GDM1 (cell line): ENCODE results near the gene CHCHD1.
"Not testable (repeated sequence)": the region's sequence is repeated elsewhere in the genome, so short reads cannot be mapped to it uniquely, and the experiment has no call there.

Experiments
- DNase-seq: peaks from one replicate; lab custom pipeline; 2025; lab: John Stamatoyannopoulos, UW

The CHCHD1 gene

DNA sequence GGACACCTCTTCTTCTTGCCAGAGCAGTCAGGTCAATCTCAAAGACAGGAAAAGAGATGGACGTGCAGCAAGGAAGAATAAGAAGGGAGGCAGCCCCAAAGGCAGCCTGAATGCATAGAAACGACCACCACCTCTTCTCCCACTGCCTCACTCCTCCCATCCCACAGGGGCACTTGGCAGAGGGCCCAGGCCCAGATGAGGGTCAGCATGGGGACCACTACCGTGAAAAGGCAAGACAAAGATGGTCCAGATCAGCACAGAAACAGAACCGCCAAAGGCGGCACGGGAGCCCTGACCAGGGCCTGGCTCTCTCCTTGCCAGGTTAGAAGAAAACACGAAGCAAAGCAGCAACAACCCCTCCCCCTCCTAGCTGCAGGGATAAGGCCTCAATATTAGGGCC, 31.5 kb downstream of the CHCHD1 start:
- DNase-seq: no peak

DNA sequence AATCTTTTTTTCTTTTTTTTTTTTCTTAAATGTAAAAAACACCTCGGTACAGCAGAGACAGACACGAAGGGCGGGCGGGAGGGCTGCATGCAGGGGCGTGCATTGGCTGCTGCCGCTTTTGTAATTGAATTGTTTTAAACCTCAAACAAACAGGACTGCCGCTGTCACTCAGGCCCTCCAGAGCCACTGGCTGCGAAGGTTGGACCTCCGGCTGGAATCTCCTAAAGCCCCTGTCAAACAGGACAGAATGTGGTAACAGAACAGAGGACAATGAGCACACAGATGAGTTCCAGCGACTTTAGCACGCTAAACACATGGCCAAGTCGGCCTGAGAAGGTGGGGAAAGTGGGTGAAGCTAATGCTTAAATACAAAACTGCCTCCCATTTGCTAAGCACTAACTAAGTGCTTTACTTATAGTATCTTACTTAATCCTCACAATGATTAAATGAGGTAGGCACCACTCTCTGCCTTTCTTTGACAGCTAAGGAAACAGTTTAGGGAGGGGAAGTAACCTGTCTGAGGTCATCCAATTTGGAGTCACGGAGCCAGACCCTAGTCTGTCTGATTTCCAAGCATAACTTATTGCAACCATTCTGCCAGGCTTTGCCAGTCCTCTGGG, 32.5 kb downstream of the CHCHD1 start:
- no peak for DNase-seq

- DNase-seq: no peak
These were observed 33.3 kb downstream of the CHCHD1 start for GRCh38 chr10:73814896-73815718.

GRCh38 chr10:73815719-73816030, 33.8 kb downstream of the CHCHD1 start:
- DNase-seq: no peak

- DNase-seq: no peak
These were observed 35.3 kb downstream of the CHCHD1 start for GRCh38 chr10:73816917-73817729.

DNA sequence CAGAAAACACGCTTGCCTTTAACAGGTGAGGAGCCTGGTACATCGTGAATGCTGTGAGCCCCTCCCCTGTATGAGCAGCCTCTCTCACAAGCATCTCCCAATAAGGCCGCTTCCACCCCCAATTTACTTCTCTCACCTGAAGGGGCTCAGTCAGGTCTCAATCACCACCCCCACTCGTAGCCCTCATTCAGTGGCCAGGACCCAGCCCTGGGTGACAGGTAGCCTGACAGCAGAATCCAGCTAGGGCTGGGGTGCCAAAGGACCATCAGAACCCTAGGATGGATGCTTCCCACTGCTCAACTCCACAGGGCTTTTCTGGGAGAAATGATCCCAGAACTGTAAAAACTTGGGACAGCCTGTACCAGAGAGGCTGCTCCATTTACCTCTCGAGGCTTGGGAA, 36.0 kb downstream of the CHCHD1 start:
- DNase-seq: no peak

DNA sequence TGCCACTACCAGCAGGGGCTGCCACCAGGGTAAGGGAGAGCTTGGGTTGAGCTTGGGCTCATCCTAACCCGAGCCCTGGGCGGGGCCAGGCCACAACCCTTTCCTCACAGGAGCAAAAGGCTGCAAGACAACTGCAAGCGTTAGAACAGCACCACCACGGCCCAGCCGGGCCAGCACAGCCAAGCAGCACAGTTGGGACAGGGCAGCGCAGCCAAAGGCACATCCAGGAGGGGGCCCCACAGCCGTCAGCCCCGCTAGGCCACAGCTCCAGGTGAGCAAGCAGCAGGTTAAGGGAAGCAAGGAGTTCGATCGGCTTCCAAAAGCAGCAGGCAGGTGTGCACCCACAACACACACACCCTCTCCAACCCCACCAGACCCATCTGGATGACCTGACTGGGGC, 36.6 kb downstream of the CHCHD1 start:
- DNase-seq: no peak

DNA sequence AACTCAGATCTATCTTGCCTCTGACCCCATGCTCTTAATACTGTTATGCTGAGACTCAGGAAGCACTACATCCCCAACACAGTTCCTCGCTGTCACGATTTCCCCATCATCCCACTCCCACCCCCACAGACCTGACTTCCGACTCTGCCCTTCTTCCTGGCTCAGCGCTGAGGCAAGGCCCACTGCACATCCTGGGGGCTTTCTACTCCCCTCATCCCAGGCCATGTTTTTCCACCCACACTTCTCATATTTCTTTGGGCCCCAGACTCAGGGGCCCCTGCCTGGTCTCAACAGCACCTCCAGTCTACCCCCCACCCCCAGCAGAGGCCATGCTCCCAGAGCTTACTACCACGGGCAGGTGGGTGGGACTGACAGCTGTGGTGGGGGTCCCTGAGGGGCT, 37.2 kb downstream of the CHCHD1 start:
- DNase-seq: no peak

- no peak for DNase-seq
These were observed 37.8 kb downstream of the CHCHD1 start for GRCh38 chr10:73819513-73820093.

- DNase-seq: no peak
These were observed 41.5 kb downstream of the CHCHD1 start for GRCh38 chr10:73823391-73823790.

- no peak for DNase-seq
These were observed 42.4 kb downstream of the CHCHD1 start for GRCh38 chr10:73824146-73824725.

DNA sequence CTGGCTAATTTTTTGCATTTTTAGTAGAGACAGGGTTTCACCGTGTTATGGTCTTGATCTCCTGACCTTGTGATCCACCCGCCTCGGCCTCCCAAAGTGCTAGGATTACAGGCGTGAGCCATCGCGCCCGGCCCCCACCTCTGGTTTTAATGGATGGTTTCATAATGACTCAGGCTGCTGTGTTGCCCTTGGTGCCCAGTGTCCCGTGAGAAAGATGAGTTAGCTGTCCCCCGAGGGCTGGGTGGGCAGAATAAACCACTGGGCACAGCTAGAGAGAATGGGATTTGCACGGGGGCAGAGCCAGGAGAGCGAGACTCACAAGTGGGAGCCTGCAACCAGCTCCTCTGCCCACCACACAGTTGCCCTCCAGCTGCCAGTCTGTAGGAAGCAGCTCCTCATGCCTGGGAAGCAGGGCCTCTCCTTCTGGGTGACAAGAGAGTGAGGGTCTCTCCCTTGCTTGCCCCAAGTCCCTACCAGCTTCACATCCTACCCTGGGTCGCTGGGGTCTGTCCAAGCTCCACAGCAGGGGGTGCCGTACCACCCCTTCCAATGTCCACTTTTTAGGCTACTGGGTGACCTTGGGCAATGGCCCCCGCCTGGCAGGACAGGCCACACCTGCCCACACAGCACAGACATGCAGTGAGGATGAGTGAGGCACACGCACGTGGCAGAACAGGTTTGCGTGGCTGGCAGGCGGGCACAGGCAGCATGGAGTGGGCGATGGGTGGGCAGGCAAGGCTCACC, 45.7 kb downstream of the CHCHD1 start:
- DNase-seq: no peak

DNA sequence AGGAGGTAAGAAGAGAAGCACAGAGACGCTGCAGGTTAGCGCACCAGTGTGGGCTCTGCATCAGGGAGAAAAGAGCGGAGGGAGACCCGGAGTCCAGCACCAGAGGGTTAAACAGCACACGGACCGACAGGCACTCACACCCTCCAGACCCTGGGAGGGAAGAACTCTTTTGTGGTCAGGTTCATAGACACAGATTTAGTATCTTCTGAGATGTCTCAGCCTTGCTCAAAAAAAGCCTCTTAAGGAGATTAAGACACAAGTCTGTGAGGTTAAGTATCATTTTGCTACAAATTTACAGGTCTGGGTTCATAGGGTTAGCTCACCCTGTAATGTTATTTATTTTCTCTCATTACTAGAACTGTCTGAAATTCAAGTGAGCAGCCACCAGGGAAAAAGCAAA, 46.3 kb downstream of the CHCHD1 start:
- no peak for DNase-seq

DNA sequence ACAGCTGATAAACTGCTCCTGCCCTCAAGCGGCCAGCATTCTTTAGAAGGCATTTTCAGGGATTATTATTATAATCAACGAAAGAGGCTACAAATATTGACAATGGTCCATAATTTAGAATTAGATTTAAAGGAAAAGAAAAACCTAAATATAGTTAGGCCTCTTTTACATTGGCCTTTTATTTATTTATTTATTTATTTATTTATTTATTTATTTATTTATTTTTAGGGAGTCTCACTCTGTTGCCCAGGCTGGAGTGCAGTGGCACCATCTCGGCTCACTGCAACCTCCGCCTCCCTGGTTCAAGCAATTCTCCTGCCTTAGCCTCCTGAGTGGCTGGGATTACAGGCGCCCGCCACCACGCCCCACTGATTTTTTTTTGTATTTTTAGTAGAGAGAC, 47.2 kb downstream of the CHCHD1 start:
- DNase-seq: not testable (repeated sequence)
